C4-2B (cell line): ENCODE data around the gene RNF224.

ENCODE experiments used
- ZFX ChIP-seq: fragments of 450-650 bp; IDR thresholded peaks from 2 replicates; pipeline ENCODE4 v1.6.1; 2017
- TF ChIP-seq, protein P1 (sequence below): fragments of 450-650 bp; conservative IDR thresholded peaks from 2 replicates; pipeline ENCODE4 v1.5.1; 2017; ENCODE audit warnings: mild to moderate bottlenecking

DNA sequence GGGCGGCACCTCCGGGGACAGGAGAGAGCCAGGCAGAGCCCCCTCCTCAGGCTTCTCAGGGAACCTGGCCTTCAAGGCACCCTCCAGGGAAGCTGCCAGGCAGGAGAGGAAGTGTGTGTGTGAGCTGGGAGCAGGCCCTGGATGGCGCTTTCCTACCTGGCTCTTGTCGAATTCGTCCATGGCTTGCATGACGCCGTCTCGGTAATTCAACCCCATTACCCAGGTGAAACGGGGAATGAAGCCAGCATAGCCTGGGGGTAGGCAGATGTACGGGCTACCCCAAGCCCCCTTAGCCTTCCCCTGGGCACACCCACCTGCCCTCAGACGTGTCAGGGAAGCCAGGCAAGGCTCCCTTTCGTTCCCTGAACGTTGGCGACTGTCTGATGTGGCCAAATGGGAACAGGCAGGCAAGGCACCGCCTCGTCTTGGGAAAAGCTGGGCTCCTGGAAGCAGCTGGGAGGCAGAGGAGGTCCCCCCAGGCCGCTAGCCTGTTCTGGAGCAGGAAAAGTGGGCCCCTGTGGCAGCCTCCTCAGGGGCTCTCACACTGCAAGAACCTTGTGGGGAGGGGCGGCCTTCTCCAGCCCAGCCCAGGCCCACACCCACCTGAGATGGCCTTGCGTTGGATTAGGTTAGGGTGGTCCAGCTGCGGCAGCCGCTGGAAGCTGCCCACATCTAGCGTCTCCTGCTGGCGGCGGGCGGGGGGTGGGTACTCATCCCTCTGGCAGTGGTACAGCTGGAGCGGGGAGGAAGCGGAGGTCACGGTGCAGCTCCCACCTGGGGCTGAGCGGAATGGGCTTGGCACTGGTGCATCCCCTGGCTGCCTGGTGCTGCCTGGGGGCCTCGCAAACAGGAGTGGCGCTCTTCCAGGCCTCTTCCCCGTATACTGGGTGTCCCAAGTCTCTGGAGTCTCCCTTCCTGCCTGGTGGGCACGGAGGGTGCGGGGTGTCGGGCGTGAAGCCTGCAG, 17.5 kb downstream of the RNF224 start:
- TF ChIP-seq, protein P1, sequence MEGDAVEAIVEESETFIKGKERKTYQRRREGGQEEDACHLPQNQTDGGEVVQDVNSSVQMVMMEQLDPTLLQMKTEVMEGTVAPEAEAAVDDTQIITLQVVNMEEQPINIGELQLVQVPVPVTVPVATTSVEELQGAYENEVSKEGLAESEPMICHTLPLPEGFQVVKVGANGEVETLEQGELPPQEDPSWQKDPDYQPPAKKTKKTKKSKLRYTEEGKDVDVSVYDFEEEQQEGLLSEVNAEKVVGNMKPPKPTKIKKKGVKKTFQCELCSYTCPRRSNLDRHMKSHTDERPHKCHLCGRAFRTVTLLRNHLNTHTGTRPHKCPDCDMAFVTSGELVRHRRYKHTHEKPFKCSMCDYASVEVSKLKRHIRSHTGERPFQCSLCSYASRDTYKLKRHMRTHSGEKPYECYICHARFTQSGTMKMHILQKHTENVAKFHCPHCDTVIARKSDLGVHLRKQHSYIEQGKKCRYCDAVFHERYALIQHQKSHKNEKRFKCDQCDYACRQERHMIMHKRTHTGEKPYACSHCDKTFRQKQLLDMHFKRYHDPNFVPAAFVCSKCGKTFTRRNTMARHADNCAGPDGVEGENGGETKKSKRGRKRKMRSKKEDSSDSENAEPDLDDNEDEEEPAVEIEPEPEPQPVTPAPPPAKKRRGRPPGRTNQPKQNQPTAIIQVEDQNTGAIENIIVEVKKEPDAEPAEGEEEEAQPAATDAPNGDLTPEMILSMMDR: no peak
- TF ChIP-seq ZFX: no peak
